K562 (cell line): ENCODE data around the gene MFN1. TPM values are rescaled to one million over a fixed set of nuclear protein-coding genes. Genes with fewer than 3 reads are reported as not detected.

Experiments used
- ATAC-seq: fragments of 200-7000 bp; cut with Tn5 transposase; 3 replicates; pipeline ENCODE4 v1.9.1; 2020; ENCODE audit warnings: moderate library complexity
- BruUV-seq: library from RNA; stranded (reverse); fragments of 400-500 nt; replicated peaks from 2 replicates; lab custom pipeline; 2021; lab: Mats Ljungman, UMichigan
- CTCF ChIA-PET: fragments of 300-600 bp; formaldehyde crosslinking; extraction: SDS; loops from one replicate; lab custom pipeline; 2021; ENCODE audit warnings: low intra/inter-chr PET ratio; lab: Yijun Ruan, JAX
- POLR2A ChIA-PET: fragments of 300-600, 350-650 bp; sonication (Branson Sonifier 250); formaldehyde crosslinking; extraction: SDS; loops from one replicate; lab custom pipeline; 2021; ENCODE audit warnings: antibody characterized with exemption, inconsistent platforms; lab: Yijun Ruan, JAX
- DNase-seq, 4 experiments: peaks; one replicate each; pipeline versions ENCODE4 v3.0.0 to v3.0.0-alpha.2; 2011 to 2018; ENCODE audit warnings: low spot score in 3 of 4, mixed read lengths in 3 of 4; ENCODE audit errors: extremely low read depth in 1 of 4
- FAIRE-seq: peaks from 2 replicates; lab custom pipeline; 2011; peaks lifted over from hg19 to GRCh38; lab: Jason Lieb, UNC
- H2AFZ ChIP-seq: 2 replicates; pipeline ENCODE4 v1.6.0; 2011; ENCODE audit warnings: low read depth, low read length, control low read depth, inconsistent platforms
- H3K27ac ChIP-seq: fragments of 200-600 bp; 3 replicates; pipeline ENCODE4 v1.8.0; 2011; ENCODE audit warnings: low read depth, mild to moderate bottlenecking, control low read depth, inconsistent platforms, low read length, moderate library complexity, mixed read lengths; ENCODE audit errors: extremely low read depth
- H3K27me3 ChIP-seq, 2 experiments: fragments of 300-600 bp in 1 of 2; 2 replicates in 1 of 2; 3 replicates in 1 of 2; pipeline versions ENCODE4 v1.6.0 to v1.8.0; 2011; ENCODE audit warnings: inconsistent platforms in 2 of 2, low read length in 2 of 2, mild to moderate bottlenecking in 1 of 2, mixed read lengths in 1 of 2, moderate library complexity in 1 of 2; ENCODE audit not compliant: control insufficient read depth in 2 of 2, insufficient read depth in 2 of 2
- H3K36me3 ChIP-seq: fragments of 300-600 bp; 3 replicates; pipeline ENCODE4 v1.8.0; 2011; ENCODE audit warnings: mild to moderate bottlenecking, low read length, inconsistent platforms; ENCODE audit not compliant: control insufficient read depth, insufficient read depth
- H3K4me1 ChIP-seq, 2 experiments: fragments of 200-600 bp in 1 of 2; replicated peaks in 1 of 2; 2 replicates in 1 of 2; 3 replicates in 1 of 2; pipeline versions ENCODE4 v1.5.1 to v1.8.0; 2011; ENCODE audit warnings: inconsistent platforms in 2 of 2, low read length in 2 of 2, mild to moderate bottlenecking in 1 of 2, mixed read lengths in 1 of 2, moderate library complexity in 1 of 2; ENCODE audit not compliant: control insufficient read depth in 2 of 2, insufficient read depth in 2 of 2
- H3K4me2 ChIP-seq: 2 replicates; pipeline ENCODE4 v1.6.1; 2011; ENCODE audit warnings: low read length, control low read depth, inconsistent platforms, mixed read lengths; ENCODE audit not compliant: insufficient read depth
- H3K4me3 ChIP-seq: fragments of 200-600 bp; sonication (generic), shearing (Covaris generic); 2 replicates; pipeline ENCODE4 v1.5.1; 2016; ENCODE audit warnings: control low read depth, inconsistent platforms
- H3K79me2 ChIP-seq: fragments of 200-600 bp; 3 replicates; pipeline ENCODE4 v1.8.0; 2011; ENCODE audit warnings: low read length, inconsistent platforms; ENCODE audit not compliant: control insufficient read depth, insufficient read depth
- H3K9ac ChIP-seq, 2 experiments: 2 replicates each; pipeline versions ENCODE4 v1.6.0 to v1.6.1; 2011; ENCODE audit warnings: low read depth in 2 of 2, low read length in 2 of 2, control low read depth in 1 of 2, inconsistent platforms in 1 of 2, mild to moderate bottlenecking in 1 of 2, mixed read lengths in 1 of 2; ENCODE audit not compliant: insufficient read depth in 1 of 2
- H3K9me1 ChIP-seq: one replicate; pipeline ENCODE4 v1.6.0; 2011; ENCODE audit warnings: inconsistent platforms, mild to moderate bottlenecking, low read length, moderate library complexity; ENCODE audit not compliant: control insufficient read depth, insufficient read depth
- H3K9me3 ChIP-seq: replicated peaks from 2 replicates; pipeline ENCODE4 v1.5.1; 2011; ENCODE audit warnings: low read depth, low read length, inconsistent platforms; ENCODE audit not compliant: control insufficient read depth, insufficient read depth
- H4K20me1 ChIP-seq: replicated peaks from 2 replicates; pipeline ENCODE4 v1.6.1; 2011; ENCODE audit warnings: low read length, inconsistent platforms, mixed read lengths; ENCODE audit not compliant: control insufficient read depth, insufficient read depth
- CEBPZ ChIP-seq: fragments of 150-350 bp; IDR thresholded peaks from 2 replicates; pipeline ENCODE4 v1.6.1; 2014; ENCODE audit warnings: low read depth, mild to moderate bottlenecking, low read length, borderline replicate concordance
- FOXP4 ChIP-seq: sonication (generic); formaldehyde crosslinking; IDR thresholded peaks from 2 replicates; pipeline ENCODE4 v1.8.0; 2022; ENCODE audit warnings: mild to moderate bottlenecking, missing genetic modification reagents, borderline replicate concordance
- ZBTB34 ChIP-seq: fragments of 250-450 bp; sonication (Bioruptor Pico); IDR thresholded peaks from 2 replicates; pipeline ENCODE4 v1.8.0; 2021; ENCODE audit warnings: mild to moderate bottlenecking, moderate library complexity
- ZNF197 ChIP-seq: fragments of 200-800 bp; sonication (Bioruptor generic); IDR thresholded peaks from 2 replicates; pipeline ENCODE4 v1.6.1; 2016; ENCODE audit warnings: low read depth, missing genetic modification characterization, missing compliant biosample characterization
- ZNF592 ChIP-seq: fragments of 450-650 bp; IDR thresholded peaks from 2 replicates; pipeline ENCODE4 v1.6.1; 2017; ENCODE audit warnings: antibody characterized with exemption, mild to moderate bottlenecking
- WGBS: fragments of 100-300 bp; shearing (Covaris generic); methylation state at CpG from one replicate; pipeline ENCODE4 v1.1.6; 2016; ENCODE audit warnings: low coverage, mixed read lengths; ENCODE audit not compliant: insufficient coverage; ENCODE audit errors: missing lambda C conversion rate; 5-methylcytosine and 5-hydroxymethylcytosine counted together
- in situ Hi-C: fragments of 300-500 bp; cut with MboI; formaldehyde crosslinking; loops from 4 replicates; pipeline ENCODE4 v1.15.0; 2018; ENCODE audit warnings: inconsistent platforms, mixed read lengths
- intact Hi-C: fragments of 100-400 bp; cut with micrococcal nuclease; formaldehyde crosslinking; loops from 2 replicates; pipeline ENCODE4 v1.14.2; 2022
- polyA plus RNA-seq, 8 experiments: library from polyadenylated mRNA; depleted of rRNA in 4 of 8; stranded (reverse) in 5 of 8; unstranded in 3 of 8; fragments of >200 nt; fragmentation: Nextera tagmentation in 2 of 8; fragmentation: Illumina TruSeq in 1 of 8; extraction: Ambion mirVana in 2 of 8; extraction: Trizol in 1 of 8; gene quantifications; 2 replicates each; pipeline versions ENCODE4 v1.2.1 to v1.2.3, GENCODE V29; 2011 to 2014; ENCODE audit warnings: inconsistent platforms in 1 of 8, missing spikeins in 1 of 8
- total RNA-seq, 7 experiments: library from RNA; depleted of rRNA in 6 of 7; stranded (reverse); fragments of >200 nt in 6 of 7; fragmentation: Illumina TruSeq in 2 of 7; extraction: Trizol in 2 of 7; gene quantifications; 2 replicates each; pipeline versions ENCODE4 v1.2.1 to v1.2.3, GENCODE V29; 2011 to 2021; ENCODE audit warnings: low replicate concordance in 1 of 7

The MFN1 gene
- total and polyA plus RNA-seq, 9 of the 15 experiments (the other 6 are each of a cell fraction or from before 2014, with no cell fraction given): 10.5 to 42.7 (median 22.6) TPM

- TF ChIP-seq FOXP4 (no peak), ZNF592 (peak; percentile 67; the same call in 1 of the 2 replicates)
Observed at GRCh38 chr3:179376474-179376873, 29.0 kb downstream of the MFN1 start (continued).

GRCh38 chr3:179391906-179392305 is 44.4 kb downstream of the MFN1 start:
- Histone ChIP-seq H3K79me2 (no peaks in the 10 kb centered on the region), H3K9ac (no peak overlapping the region), H3K36me3 (peaks cover 77% of the 10 kb centered on the region), H3K9me1 (no peaks in the 10 kb centered on the region), H3K4me3 (no peak overlapping the region), H3K27me3 (no peaks in the 10 kb centered on the region), H2AFZ (no peak overlapping the region), H3K9me3 (no peaks in the 10 kb centered on the region), H3K4me1 (no peaks in the 10 kb centered on the region), H4K20me1 (no peaks in the 10 kb centered on the region), H3K4me2 (no peak overlapping the region), H3K27ac (no peak overlapping the region)
- FAIRE-seq: no peak
- in situ Hi-C loops: no loop called here
- no peak for DNase-seq
- CTCF ChIA-PET: no interaction called here
- BruUV-seq: no TSS peak
- TF ChIP-seq ZBTB34 (CRISPR knock-in tag) (no peak), CEBPZ (no peak), ZNF197 (CRISPR knock-in tag) (no peak)
- POLR2A ChIA-PET: interaction anchor here (1.0 kb wide), 1 partner anchor 11 kb away, joined by 3 read pairs; no protein-coding TSS in a partner anchor
- intact Hi-C loops: no loop called here
- 85% methylated on average over 1 of the region's 1 CpG for WGBS
- no peak for ATAC-seq
